ENCODE results near the gene IGSF21.
A peak's percentile ranks its signal among the peaks of the same experiment; 100 is the strongest.

IGSF21 gene

GRCh38 chr1:18340158-18340764 lies 232.7 kb downstream of the IGSF21 start:
- peak; percentile 80 for DNase-seq (ENCODE audit: low read depth)
- TF ChIP-seq, protein P1, sequence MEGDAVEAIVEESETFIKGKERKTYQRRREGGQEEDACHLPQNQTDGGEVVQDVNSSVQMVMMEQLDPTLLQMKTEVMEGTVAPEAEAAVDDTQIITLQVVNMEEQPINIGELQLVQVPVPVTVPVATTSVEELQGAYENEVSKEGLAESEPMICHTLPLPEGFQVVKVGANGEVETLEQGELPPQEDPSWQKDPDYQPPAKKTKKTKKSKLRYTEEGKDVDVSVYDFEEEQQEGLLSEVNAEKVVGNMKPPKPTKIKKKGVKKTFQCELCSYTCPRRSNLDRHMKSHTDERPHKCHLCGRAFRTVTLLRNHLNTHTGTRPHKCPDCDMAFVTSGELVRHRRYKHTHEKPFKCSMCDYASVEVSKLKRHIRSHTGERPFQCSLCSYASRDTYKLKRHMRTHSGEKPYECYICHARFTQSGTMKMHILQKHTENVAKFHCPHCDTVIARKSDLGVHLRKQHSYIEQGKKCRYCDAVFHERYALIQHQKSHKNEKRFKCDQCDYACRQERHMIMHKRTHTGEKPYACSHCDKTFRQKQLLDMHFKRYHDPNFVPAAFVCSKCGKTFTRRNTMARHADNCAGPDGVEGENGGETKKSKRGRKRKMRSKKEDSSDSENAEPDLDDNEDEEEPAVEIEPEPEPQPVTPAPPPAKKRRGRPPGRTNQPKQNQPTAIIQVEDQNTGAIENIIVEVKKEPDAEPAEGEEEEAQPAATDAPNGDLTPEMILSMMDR (IDR thresholded peaks at IDR 0.05; ENCODE audit: insufficient read depth, low read depth, low read length, missing control alignments) = no peak
- H3K4me3 ChIP-seq (ENCODE audit: low read depth, low read length) = no peak overlapping the region

DNA sequence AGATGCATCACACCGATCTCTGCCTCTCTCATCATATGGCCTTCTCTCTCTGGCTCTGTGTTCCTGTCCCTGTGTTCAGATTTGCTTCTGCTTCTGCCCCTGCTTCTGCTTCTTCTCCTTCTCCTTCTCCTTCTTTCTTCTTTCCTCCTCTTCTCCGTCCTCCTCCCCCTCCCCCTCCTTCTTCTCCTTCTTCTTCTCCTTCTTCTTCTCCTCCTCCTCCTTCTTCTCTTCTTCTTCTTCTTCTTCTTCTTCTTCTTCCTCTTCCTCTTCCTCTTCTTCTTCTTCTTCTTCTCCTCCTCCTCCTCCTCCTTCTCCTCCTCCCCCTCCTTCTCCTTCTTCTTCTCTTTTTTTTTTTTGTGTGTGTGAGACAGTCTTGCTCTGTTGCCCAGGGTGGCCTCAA lies 233.2 kb downstream of the IGSF21 start:
- TF ChIP-seq, protein P1 (IDR thresholded peaks at IDR 0.05; ENCODE audit: insufficient read depth, low read depth, low read length, missing control alignments) = no peak
- H3K4me3 ChIP-seq (ENCODE audit: low read depth, low read length) = no peak overlapping the region
- no peak for DNase-seq (ENCODE audit: low read depth)

DNA sequence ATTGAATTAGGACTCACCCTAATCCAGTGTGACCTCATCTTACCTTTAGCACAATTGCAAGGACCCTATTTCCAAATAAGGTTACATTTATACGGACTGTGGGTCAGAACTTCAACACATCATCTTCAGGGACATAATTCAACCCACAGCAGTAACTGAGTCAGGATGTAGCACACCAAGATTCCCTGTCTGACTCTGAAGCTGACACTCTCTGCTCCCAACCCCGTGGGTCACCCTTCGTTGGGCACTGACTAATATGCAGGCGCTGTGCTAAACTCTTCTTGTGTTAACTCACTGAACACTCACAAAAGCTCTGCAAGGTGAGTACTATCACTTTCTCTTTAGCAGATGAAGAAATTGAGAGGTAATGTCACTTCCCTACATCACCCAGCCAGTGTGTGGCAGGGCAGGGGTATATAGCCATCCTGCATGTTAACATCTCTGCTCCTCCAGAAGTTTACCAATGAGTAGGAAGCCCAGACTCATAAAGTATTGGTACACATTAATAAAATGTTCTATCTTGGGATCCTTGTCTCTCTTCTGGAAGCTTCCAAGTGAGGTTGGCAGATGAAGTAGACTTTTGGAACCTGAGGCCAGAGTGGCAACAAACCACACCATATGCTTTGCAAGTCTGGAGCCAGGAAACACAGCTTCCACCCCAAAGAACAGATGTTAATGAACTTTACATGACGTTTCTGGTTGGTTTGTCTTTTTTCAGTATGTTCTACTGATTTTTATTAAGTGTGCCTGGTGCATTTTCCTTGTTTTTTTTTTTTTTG lies 233.9 kb downstream of the IGSF21 start:
- no peak overlapping the region; the same call in 1 of the 2 replicates for H3K4me3 ChIP-seq (ENCODE audit: low read depth, low read length)
- peak; percentile 80 for DNase-seq (ENCODE audit: low read depth)
- TF ChIP-seq, protein P1 (IDR thresholded peaks at IDR 0.05; ENCODE audit: insufficient read depth, low read depth, low read length, missing control alignments) = no peak

DNA sequence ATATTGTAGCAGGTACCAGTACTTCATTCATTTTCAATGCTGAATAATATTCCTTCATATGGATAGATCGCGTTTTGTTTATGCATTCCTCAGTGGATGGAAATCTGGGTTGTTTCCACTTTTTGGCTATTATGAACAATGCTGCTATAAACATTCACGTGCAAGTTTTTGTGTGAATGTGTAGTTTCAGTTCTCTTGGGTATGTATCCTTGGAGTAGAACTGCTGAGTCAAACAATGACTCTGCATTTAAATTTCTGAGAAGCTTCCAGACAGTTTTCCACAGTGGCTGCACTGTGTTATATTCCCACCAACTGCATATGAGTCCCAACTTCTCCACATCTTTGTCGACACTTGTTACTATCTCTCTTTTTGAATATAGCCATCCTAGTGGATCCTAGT lies 235.1 kb downstream of the IGSF21 start:
- peak; percentile 49 for DNase-seq (ENCODE audit: low read depth)
- TF ChIP-seq, protein P1 (IDR thresholded peaks at IDR 0.05; ENCODE audit: insufficient read depth, low read depth, low read length, missing control alignments) = no peak
- H3K4me3 ChIP-seq (ENCODE audit: low read depth, low read length) = no peak overlapping the region

DNA sequence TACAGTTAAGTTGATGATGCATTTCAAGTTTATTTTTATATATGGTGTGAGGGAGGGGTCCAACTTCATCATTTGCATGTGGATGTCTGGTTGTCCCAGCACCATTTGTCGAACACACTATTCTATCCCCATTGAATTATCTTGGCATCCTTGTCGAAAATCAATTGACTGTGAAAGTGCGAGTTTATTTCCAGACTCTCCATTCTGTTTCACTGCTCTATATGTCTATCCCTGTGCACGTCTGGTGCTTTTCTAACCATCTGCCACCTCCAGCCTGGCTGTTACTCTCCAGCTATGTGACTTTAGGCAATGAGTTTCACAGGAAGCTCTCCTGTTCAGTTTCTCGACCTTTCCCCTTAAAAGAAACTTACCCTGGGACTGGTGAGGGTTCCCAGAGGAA lies 236.0 kb downstream of the IGSF21 start:
- H3K4me3 ChIP-seq (ENCODE audit: low read depth, low read length) = no peak overlapping the region
- no peak for DNase-seq (ENCODE audit: low read depth)
- TF ChIP-seq, protein P1 (IDR thresholded peaks at IDR 0.05; ENCODE audit: insufficient read depth, low read depth, low read length, missing control alignments) = no peak

- no peak for DNase-seq (ENCODE audit: low read depth)
- TF ChIP-seq, protein P1 (IDR thresholded peaks at IDR 0.05; ENCODE audit: insufficient read depth, low read depth, low read length, missing control alignments) = no peak
- no peak overlapping the region for H3K4me3 ChIP-seq (ENCODE audit: low read depth, low read length)
These were observed 237.2 kb downstream of the IGSF21 start for GRCh38 chr1:18344755-18345154.

All from GM12865 (cell line).